Hematopoietic multipotent progenitor cell treated with erythropoietin and hydrocortisone succinate and interleukin-3 and kit ligand, for 17 days (in vitro differentiated cells): ENCODE measurements around the gene ALG12.

Experiments
- DNase-seq: peaks from one replicate; pipeline ENCODE4 v3.0.0-alpha.2; 2015; ENCODE audit warnings: low spot score

Gene ALG12

GRCh38 chr22:49887064-49887451, 31.2 kb downstream of the ALG12 start:
- DNase-seq = no peak

GRCh38 chr22:49886346-49887063, 31.7 kb downstream of the ALG12 start:
- no peak for DNase-seq

GRCh38 chr22:49885881-49886280, 32.4 kb downstream of the ALG12 start:
- DNase-seq = no peak

- DNase-seq = no peak
Observed at GRCh38 chr22:49885281-49885680, 33.0 kb downstream of the ALG12 start.

GRCh38 chr22:49884503-49885260, 33.6 kb downstream of the ALG12 start:
- DNase-seq = no peak

GRCh38 chr22:49884075-49884474, 34.2 kb downstream of the ALG12 start:
- no peak for DNase-seq

- DNase-seq = no peak
Observed at GRCh38 chr22:49883294-49883640, 35.0 kb downstream of the ALG12 start.

GRCh38 chr22:49882519-49883293, 35.5 kb downstream of the ALG12 start:
- DNase-seq = no peak

GRCh38 chr22:49881856-49882255, 36.4 kb downstream of the ALG12 start:
- no peak for DNase-seq

GRCh38 chr22:49880281-49880680, 38.0 kb downstream of the ALG12 start:
- no peak for DNase-seq

GRCh38 chr22:49879871-49880270, 38.4 kb downstream of the ALG12 start:
- no peak for DNase-seq

- DNase-seq = no peak
Observed at GRCh38 chr22:49878206-49878605, 40.0 kb downstream of the ALG12 start.

- no peak for DNase-seq
Observed at GRCh38 chr22:49877642-49878041, 40.6 kb downstream of the ALG12 start.

- no peak for DNase-seq
Observed at GRCh38 chr22:49873228-49873940, 44.9 kb downstream of the ALG12 start.

- DNase-seq = no peak
Observed at GRCh38 chr22:49872347-49872746, 45.9 kb downstream of the ALG12 start.

- peak; percentile 18 for DNase-seq
Observed at GRCh38 chr22:49871482-49871881, 46.8 kb downstream of the ALG12 start.

GRCh38 chr22:49869845-49870712, 48.2 kb downstream of the ALG12 start:
- no peak for DNase-seq

- DNase-seq = no peak
Observed at GRCh38 chr22:49869086-49869830, 49.0 kb downstream of the ALG12 start.

- no peak for DNase-seq
Observed at GRCh38 chr22:49867303-49868265, 50.7 kb downstream of the ALG12 start.
